Midbrain (tissue), 1 donor: ENCODE data around the gene C19orf85.
"Not testable (repeated sequence)": the region's sequence is repeated elsewhere in the genome, so short reads cannot be mapped to it uniquely, and the experiment has no call there.

Experiments
- DNase-seq: peaks from one replicate; lab custom pipeline; 2025; lab: John Stamatoyannopoulos, UW

C19orf85 gene

GRCh38 chr19:55457683-55458457, 6.7 kb downstream of the C19orf85 start:
- DNase-seq, result no peak

GRCh38 chr19:55456347-55456746, 8.2 kb downstream of the C19orf85 start:
- DNase-seq, result no peak

- no peak for DNase-seq
These were observed 8.8 kb downstream of the C19orf85 start for GRCh38 chr19:55455576-55456235.

- peak; percentile 40 for DNase-seq
These were observed 9.7 kb downstream of the C19orf85 start for GRCh38 chr19:55454787-55455243.

GRCh38 chr19:55453511-55454260, 10.9 kb downstream of the C19orf85 start:
- no peak for DNase-seq

- DNase-seq, result peak; percentile 96
These were observed 11.7 kb downstream of the C19orf85 start for GRCh38 chr19:55452749-55453346.

- DNase-seq, result peak; percentile 34
These were observed 12.4 kb downstream of the C19orf85 start for GRCh38 chr19:55451965-55452748.

- DNase-seq, result no peak
These were observed 13.2 kb downstream of the C19orf85 start for GRCh38 chr19:55451163-55451964.

GRCh38 chr19:55449469-55449868, 15.1 kb downstream of the C19orf85 start:
- no peak for DNase-seq

GRCh38 chr19:55448175-55448490, 16.4 kb downstream of the C19orf85 start:
- DNase-seq, result not testable (repeated sequence)

- DNase-seq, result peak; percentile 44
These were observed 17.0 kb downstream of the C19orf85 start for GRCh38 chr19:55447421-55448174.

- no peak for DNase-seq
These were observed 18.5 kb downstream of the C19orf85 start for GRCh38 chr19:55446060-55446459.

GRCh38 chr19:55444646-55445045, 19.9 kb downstream of the C19orf85 start:
- no peak for DNase-seq

- DNase-seq, result no peak
These were observed 20.6 kb downstream of the C19orf85 start for GRCh38 chr19:55443824-55444480.

- peak; percentile 63 for DNase-seq
These were observed 21.3 kb downstream of the C19orf85 start, which contains the start of gene SHISA7 for GRCh38 chr19:55443045-55443823. TSS of gene SHISA7 (minus strand) at chr19:55443300. CDS start at chr19:55442863, 437 bp downstream.

- no peak for DNase-seq
These were observed 22.1 kb downstream of the C19orf85 start for GRCh38 chr19:55442372-55442961.

GRCh38 chr19:55441692-55442321, 22.7 kb downstream of the C19orf85 start:
- DNase-seq, result no peak

- no peak for DNase-seq
These were observed 23.2 kb downstream of the C19orf85 start for GRCh38 chr19:55441319-55441691.
